RWPE2 (cell line): ENCODE data around the gene ZSCAN1.
A peak's percentile ranks its signal among the peaks of the same experiment; 100 is the strongest.

ENCODE experiments used
- ATAC-seq: fragments of 200-7000 bp; cut with Tn5 transposase; 3 replicates; pipeline ENCODE4 v1.9.1; 2021; ENCODE audit warnings: low read depth
- DNase-seq: peaks from one replicate; pipeline ENCODE4 v3.0.0-alpha.2; 2020; ENCODE audit warnings: low spot score
- H3K27ac ChIP-seq: fragments of 450-650 bp; 2 replicates; pipeline ENCODE4 v1.5.1; 2017; ENCODE audit warnings: mild to moderate bottlenecking; ENCODE audit not compliant: poor library complexity, severe bottlenecking
- H3K27me3 ChIP-seq: fragments of 250-450 bp; sonication (Bioruptor Pico); 2 replicates; pipeline ENCODE4 v1.5.1; 2021; ENCODE audit warnings: mild to moderate bottlenecking, moderate library complexity; ENCODE audit not compliant: insufficient read depth, poor library complexity, severe bottlenecking
- H3K36me3 ChIP-seq: fragments of 250-450 bp; sonication (Bioruptor Pico); 2 replicates; pipeline ENCODE4 v1.5.1; 2020; ENCODE audit warnings: low read depth, mild to moderate bottlenecking, moderate library complexity
- H3K4me1 ChIP-seq: fragments of 250-450 bp; sonication (Bioruptor Pico); 2 replicates; pipeline ENCODE4 v1.5.1; 2021; ENCODE audit warnings: mild to moderate bottlenecking, moderate library complexity; ENCODE audit not compliant: insufficient read depth, poor library complexity, severe bottlenecking
- H3K4me3 ChIP-seq: fragments of 250-450 bp; sonication (Bioruptor Pico); 2 replicates; pipeline ENCODE4 v1.5.1; 2021; ENCODE audit warnings: mild to moderate bottlenecking, moderate library complexity; ENCODE audit not compliant: severe bottlenecking
- H3K9me3 ChIP-seq: fragments of 250-450 bp; sonication (Bioruptor Pico); 2 replicates; pipeline ENCODE4 v1.5.1; 2021; ENCODE audit warnings: mild to moderate bottlenecking, moderate library complexity; ENCODE audit not compliant: severe bottlenecking
- CTCF ChIP-seq: fragments of 450-650 bp; IDR thresholded peaks from one replicate; pipeline ENCODE4 v1.5.1; 2017; ENCODE audit warnings: mild to moderate bottlenecking, moderate library complexity; ENCODE audit not compliant: poor library complexity, severe bottlenecking

Gene ZSCAN1, protein sequence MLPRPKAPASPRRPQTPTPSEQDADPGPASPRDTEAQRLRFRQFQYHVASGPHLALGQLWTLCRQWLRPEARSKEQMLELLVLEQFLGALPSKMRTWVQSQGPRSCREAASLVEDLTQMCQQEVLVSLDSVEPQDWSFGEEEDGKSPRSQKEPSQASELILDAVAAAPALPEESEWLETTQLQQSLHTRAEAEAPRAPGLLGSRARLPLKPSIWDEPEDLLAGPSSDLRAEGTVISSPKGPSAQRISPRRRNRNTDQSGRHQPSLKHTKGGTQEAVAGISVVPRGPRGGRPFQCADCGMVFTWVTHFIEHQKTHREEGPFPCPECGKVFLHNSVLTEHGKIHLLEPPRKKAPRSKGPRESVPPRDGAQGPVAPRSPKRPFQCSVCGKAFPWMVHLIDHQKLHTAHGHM

GRCh38 chr19:58033741-58034476, at the start of gene ZSCAN1:
Gene ZSCAN1 (plus strand): TSS chr19:58034025. CDS start chr19:58037837, 3,812 bp downstream.
- Histone ChIP-seq H3K9me3 (peaks cover 4% of the 10 kb centered on the region), H3K27me3 (no peaks in the 10 kb centered on the region), H3K36me3 (no peaks in the 10 kb centered on the region), H3K4me1 (no peaks in the 10 kb centered on the region), H3K4me3 (peak within 1 kb of the TSS; percentile 38), H3K27ac (no peak within 1 kb of the TSS)
- peak; percentile 75 for ATAC-seq
- no peak for TF ChIP-seq CTCF
- no peak for DNase-seq

DNA sequence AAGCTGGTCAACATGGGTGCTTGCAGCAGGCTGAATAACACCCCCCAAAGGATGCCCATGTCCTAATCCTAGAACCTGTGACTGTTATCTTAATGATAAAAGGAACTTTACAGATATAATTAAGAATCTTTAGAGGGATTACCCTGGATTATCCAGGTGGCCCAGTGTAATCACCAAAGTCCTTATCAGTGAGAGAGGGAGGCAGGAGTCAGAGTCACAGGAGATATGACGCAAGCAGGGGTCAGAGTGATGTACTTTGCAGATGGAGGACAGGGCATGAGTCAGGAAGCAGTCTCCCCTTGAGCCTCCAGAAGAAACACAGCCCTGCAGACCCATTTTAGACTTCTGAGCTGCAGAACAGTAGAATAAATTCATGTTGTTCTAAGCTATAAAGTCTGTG, 41.0 kb upstream of the ZSCAN1 start:
- no peak overlapping the region for H3K4me3 ChIP-seq
- H3K9me3 ChIP-seq: peaks cover 18% of the 10 kb centered on the region
- TF ChIP-seq CTCF: no peak
- H3K27me3 ChIP-seq: no peaks in the 10 kb centered on the region
- ATAC-seq (no peak), DNase-seq (no peak)
- H3K27ac ChIP-seq: no peak overlapping the region
- no peaks in the 10 kb centered on the region for H3K4me1 ChIP-seq
- H3K36me3 ChIP-seq: peaks cover 11% of the 10 kb centered on the region

DNA sequence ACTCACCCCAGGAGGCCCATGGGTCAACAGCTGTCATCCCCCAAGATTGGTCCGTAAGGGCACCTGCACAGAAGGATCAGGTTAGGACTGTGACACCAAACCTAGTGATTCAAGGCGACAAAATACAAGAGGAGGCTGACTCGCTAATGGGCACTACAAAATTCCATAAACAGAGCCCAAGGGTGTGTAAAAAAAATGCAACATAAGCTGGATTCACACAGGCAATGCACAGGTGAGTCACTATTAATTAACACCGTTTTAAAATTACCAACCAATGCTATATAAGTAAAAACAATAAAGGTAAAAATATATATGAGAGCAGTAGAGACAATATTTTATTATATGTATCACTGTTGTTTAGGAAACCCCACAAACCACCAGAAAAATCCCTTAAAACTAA, 33.1 kb upstream of the ZSCAN1 start:
- Histone ChIP-seq H3K4me1 (no peaks in the 10 kb centered on the region), H3K27ac (no peak overlapping the region), H3K27me3 (no peaks in the 10 kb centered on the region), H3K4me3 (no peak overlapping the region), H3K9me3 (peaks cover 16% of the 10 kb centered on the region), H3K36me3 (peaks cover 59% of the 10 kb centered on the region)
- ATAC-seq (no peak), DNase-seq (no peak)
- no peak for TF ChIP-seq CTCF

- H3K4me1 ChIP-seq: no peaks in the 10 kb centered on the region
- ATAC-seq (peak; percentile 13; the same call in 2 of the 3 replicates), DNase-seq (no peak)
- peak overlapping the region; percentile 57 for H3K27ac ChIP-seq
- peak overlapping the region; percentile 89 for H3K4me3 ChIP-seq
- TF ChIP-seq CTCF: no peak
- H3K9me3 ChIP-seq: peaks cover 16% of the 10 kb centered on the region
- H3K27me3 ChIP-seq: no peaks in the 10 kb centered on the region
- H3K36me3 ChIP-seq: peaks cover 69% of the 10 kb centered on the region
These were observed 31.9 kb upstream of the ZSCAN1 start for GRCh38 chr19:58001895-58002369.
